ENCODE data around the gene PHLPP1. TPM values are rescaled to one million over a fixed set of nuclear protein-coding genes. Genes with fewer than 3 reads are reported as not detected.

Gene PHLPP1
- total and polyA plus RNA-seq, 2 of the 13 experiments (the other 11 are each of a cell fraction or from before 2014, with no cell fraction given): 9.8 to 18.5 TPM

GRCh38 chr18:62715759-62716615 lies 646 bp downstream of the PHLPP1 start (continued):
- TF ChIP-seq PLSCR1 (CRISPR knock-in tag; IDR thresholded peaks at IDR 0.05; ENCODE audit: borderline replicate concordance): no peak
- TF ChIP-seq ZNF263 (CRISPR knock-in tag; IDR thresholded peaks at IDR 0.05): no peak
- TF ChIP-seq CBX1 (IDR thresholded peaks at IDR 0.05; ENCODE audit: low read depth): no peak
- no peak for TF ChIP-seq ZNF460 (CRISPR knock-in tag; IDR thresholded peaks at IDR 0.05; ENCODE audit: borderline replicate concordance)
- no peak for TF ChIP-seq GLMP (CRISPR knock-in tag; IDR thresholded peaks at IDR 0.05; ENCODE audit: borderline replicate concordance)
- TF ChIP-seq ZNF773 (CRISPR knock-in tag; IDR thresholded peaks at IDR 0.05; ENCODE audit: borderline replicate concordance): 0 out of 2 replicates have a peak, but pooled peaks have one; percentile 87
- no peak for TF ChIP-seq GTF2F1 (IDR thresholded peaks at IDR 0.05; ENCODE audit: low read length)
- TF ChIP-seq PHF20 (CRISPR knock-in tag; IDR thresholded peaks at IDR 0.05): no peak
- TF ChIP-seq GMEB1 (CRISPR knock-in tag; IDR thresholded peaks at IDR 0.05; ENCODE audit: borderline replicate concordance): no peak
- 0 out of 2 replicates have a peak, but pooled peaks have one; percentile 8 for TF ChIP-seq ARID5B (CRISPR knock-in tag; IDR thresholded peaks at IDR 0.05)
- no peak for TF ChIP-seq ZNF512 (CRISPR knock-in tag; IDR thresholded peaks at IDR 0.05)
- no peak for TF ChIP-seq PTBP1 (IDR thresholded peaks at IDR 0.05; ENCODE audit: low read depth, low read length, poor library complexity, severe bottlenecking)
- no peak for TF ChIP-seq SRF (IDR thresholded peaks at IDR 0.05; ENCODE audit: low read depth, low read length)
- TF ChIP-seq RBFOX2 (IDR thresholded peaks at IDR 0.05; ENCODE audit: low read depth, low read length): peak; percentile 60
- no peak for TF ChIP-seq ZNF562 (CRISPR knock-in tag; IDR thresholded peaks at IDR 0.05; ENCODE audit: borderline replicate concordance)
- TF ChIP-seq PRPF4 (IDR thresholded peaks at IDR 0.05; ENCODE audit: low read depth, low read length, poor library complexity, severe bottlenecking): no peak
- no peak for TF ChIP-seq ZNF547 (CRISPR knock-in tag; IDR thresholded peaks at IDR 0.05)
- TF ChIP-seq ZNF138 (CRISPR knock-in tag; IDR thresholded peaks at IDR 0.05; ENCODE audit: low read depth): peak; percentile 46; the same call in 1 of the 2 replicates
